IMR-90 (cell line): ENCODE measurements around the gene SLC24A3. TPM values are rescaled to one million over a fixed set of nuclear protein-coding genes. Genes with fewer than 3 reads are reported as not detected.

Experiments
- ATAC-seq: fragments of 200-7000 bp; cut with Tn5 transposase; 2 replicates; pipeline ENCODE4 v1.9.1; 2020; ENCODE audit warnings: low read depth, mild to moderate bottlenecking, moderate library complexity
- BruUV-seq: library from RNA; stranded (reverse); fragments of 400-500 nt; replicated peaks from 2 replicates; lab custom pipeline; 2021; lab: Mats Ljungman, UMichigan
- CTCF ChIA-PET: fragments of 300-600 bp; formaldehyde crosslinking; extraction: SDS; loops from one replicate; lab custom pipeline; 2021; ENCODE audit warnings: antibody characterized with exemption; lab: Yijun Ruan, JAX
- POLR2A ChIA-PET: fragments of 300-600 bp; sonication (Branson Sonifier 250); formaldehyde crosslinking; loops from one replicate; lab custom pipeline; 2022; ENCODE audit warnings: antibody characterized with exemption; ENCODE audit not compliant: unreplicated experiment; lab: Charles Lee
- DNase-seq: peaks from one replicate; pipeline ENCODE4 v3.0.0; 2013
- H2AFZ ChIP-seq: replicated peaks from 2 replicates; pipeline ENCODE3; 2013; ENCODE audit warnings: low read length, mild to moderate bottlenecking; ENCODE audit not compliant: poor library complexity
- H2AK5ac ChIP-seq: 2 replicates; pipeline ENCODE4 v1.6.1; 2013; ENCODE audit warnings: low read depth, low read length, inconsistent platforms
- H2AK9ac ChIP-seq: replicated peaks from 2 replicates; pipeline ENCODE3; 2013; ENCODE audit warnings: mild to moderate bottlenecking, low read depth, low read length, moderate library complexity; ENCODE audit not compliant: poor library complexity
- H2BK120ac ChIP-seq: 2 replicates; pipeline ENCODE4 v1.6.1; 2013; ENCODE audit warnings: low read depth, low read length, inconsistent platforms
- H2BK15ac ChIP-seq: 3 replicates; pipeline ENCODE4 v1.6.1; 2013; ENCODE audit warnings: low read depth, low read length, inconsistent platforms
- H2BK20ac ChIP-seq: 2 replicates; pipeline ENCODE4 v1.6.1; 2013; ENCODE audit warnings: low read depth, mild to moderate bottlenecking, inconsistent platforms, low read length, moderate library complexity
- H2BK5ac ChIP-seq: 2 replicates; pipeline ENCODE4 v1.6.1; 2013; ENCODE audit warnings: mild to moderate bottlenecking, low read depth, low read length, inconsistent platforms; ENCODE audit not compliant: poor library complexity, severe bottlenecking
- H3K14ac ChIP-seq: replicated peaks from 2 replicates; pipeline ENCODE4 v1.6.1; 2013; ENCODE audit warnings: low read depth, low read length, inconsistent platforms
- H3K18ac ChIP-seq: 2 replicates; pipeline ENCODE4 v1.6.1; 2013; ENCODE audit warnings: low read depth, low read length, control low read depth
- H3K23ac ChIP-seq: 2 replicates; pipeline ENCODE4 v1.6.1; 2013; ENCODE audit warnings: low read depth, low read length, inconsistent platforms
- H3K27ac ChIP-seq: 2 replicates; pipeline ENCODE4 v1.5.1; 2013; ENCODE audit warnings: mild to moderate bottlenecking, control low read depth, low read length; ENCODE audit not compliant: insufficient read depth
- H3K27me3 ChIP-seq: 2 replicates; pipeline ENCODE4 v1.6.1; 2013; ENCODE audit warnings: low read length; ENCODE audit not compliant: control insufficient read depth, insufficient read depth
- H3K36me3 ChIP-seq: 2 replicates; pipeline ENCODE4 v1.6.1; 2013; ENCODE audit warnings: low read length, mixed read lengths; ENCODE audit not compliant: control insufficient read depth, insufficient read depth
- H3K4ac ChIP-seq: 2 replicates; pipeline ENCODE4 v1.6.1; 2013; ENCODE audit warnings: low read depth, low read length, inconsistent platforms
- H3K4me1 ChIP-seq: 2 replicates; pipeline ENCODE4 v1.6.1; 2013; ENCODE audit warnings: low read length, mixed read lengths; ENCODE audit not compliant: control insufficient read depth, insufficient read depth
- H3K4me2 ChIP-seq: 2 replicates; pipeline ENCODE4 v1.6.1; 2013; ENCODE audit warnings: low read depth, mild to moderate bottlenecking, control low read depth, low read length, moderate library complexity
- H3K4me3 ChIP-seq: 2 replicates; pipeline ENCODE4 v1.5.1; 2013; ENCODE audit warnings: low read depth, mild to moderate bottlenecking, control low read depth, low read length, moderate library complexity; ENCODE audit not compliant: insufficient read depth
- H3K56ac ChIP-seq: 2 replicates; pipeline ENCODE4 v1.6.1; 2013; ENCODE audit warnings: low read length, inconsistent platforms; ENCODE audit not compliant: insufficient read depth; ENCODE audit errors: extremely low read depth
- H3K79me1 ChIP-seq, 2 experiments: 2 replicates each; pipeline ENCODE4 v1.6.1; 2013; ENCODE audit warnings: low read length in 2 of 2, inconsistent platforms in 1 of 2, low read depth in 1 of 2
- H3K9ac ChIP-seq: 2 replicates; pipeline ENCODE4 v1.6.1; 2013; ENCODE audit warnings: low read depth, low read length, control low read depth
- H3K9me1 ChIP-seq: 2 replicates; pipeline ENCODE4 v1.6.1; 2013; ENCODE audit warnings: low read length, inconsistent platforms; ENCODE audit not compliant: insufficient read depth
- H3K9me3 ChIP-seq: 2 replicates; pipeline ENCODE4 v1.6.1; 2013; ENCODE audit warnings: low read length; ENCODE audit not compliant: control insufficient read depth, insufficient read depth
- H4K20me1 ChIP-seq: 2 replicates; pipeline ENCODE4 v1.6.1; 2013; ENCODE audit warnings: low read length, inconsistent platforms; ENCODE audit not compliant: insufficient read depth
- H4K5ac ChIP-seq: 2 replicates; pipeline ENCODE4 v1.6.1; 2013; ENCODE audit warnings: mild to moderate bottlenecking, low read depth, low read length, control low read depth
- H4K8ac ChIP-seq, 2 experiments: 2 replicates each; pipeline ENCODE4 v1.6.1; 2013; ENCODE audit warnings: low read depth in 2 of 2, low read length in 2 of 2, control low read depth in 1 of 2, inconsistent platforms in 1 of 2
- H4K91ac ChIP-seq: 2 replicates; pipeline ENCODE4 v1.6.1; 2013; ENCODE audit warnings: low read depth, low read length, inconsistent platforms; ENCODE audit not compliant: insufficient read depth
- BHLHE40 ChIP-seq: fragments of 150-350 bp; IDR thresholded peaks from 2 replicates; pipeline ENCODE4 v1.6.1; 2016; ENCODE audit warnings: mild to moderate bottlenecking, low read depth, low read length
- CEBPB ChIP-seq: IDR thresholded peaks from 2 replicates; pipeline ENCODE4 v1.6.1; 2012; ENCODE audit warnings: low read depth, low read length, improper control_type of control experiment
- CHD1 ChIP-seq: IDR thresholded peaks from 2 replicates; pipeline ENCODE4 v1.6.1; 2012; ENCODE audit warnings: low read depth, low read length, improper control_type of control experiment
- CTCF ChIP-seq: conservative IDR thresholded peaks from 2 replicates; pipeline ENCODE4 v1.5.1; 2012; ENCODE audit warnings: mild to moderate bottlenecking, low read depth, low read length, improper control_type of control experiment
- FOS ChIP-seq: fragments of 150-350 bp; IDR thresholded peaks from 2 replicates; pipeline ENCODE4 v1.6.1; 2016; ENCODE audit warnings: low read depth, low read length
- MAFK ChIP-seq: IDR thresholded peaks from 2 replicates; pipeline ENCODE4 v1.6.1; 2012; ENCODE audit warnings: low read depth, low read length, improper control_type of control experiment
- MAZ ChIP-seq: IDR thresholded peaks from 2 replicates; pipeline ENCODE4 v1.6.1; 2012; ENCODE audit warnings: low read depth, mild to moderate bottlenecking, low read length, improper control_type of control experiment, moderate library complexity, borderline replicate concordance
- NFE2L2 ChIP-seq: fragments of 150-350 bp; IDR thresholded peaks from 2 replicates; pipeline ENCODE4 v1.6.1; 2016; ENCODE audit warnings: low read depth, mild to moderate bottlenecking, low read length
- POLR2A ChIP-seq: IDR thresholded peaks from 2 replicates; pipeline ENCODE4 v1.6.1; 2012; ENCODE audit warnings: mild to moderate bottlenecking, low read depth, low read length
- RAD21 ChIP-seq: IDR thresholded peaks from 2 replicates; pipeline ENCODE4 v1.6.1; 2012; ENCODE audit warnings: low read length, improper control_type of control experiment
- RCOR1 ChIP-seq: IDR thresholded peaks from 2 replicates; pipeline ENCODE4 v1.6.1; 2012; ENCODE audit warnings: mild to moderate bottlenecking, low read length, improper control_type of control experiment; ENCODE audit not compliant: insufficient replicate concordance
- RFX5 ChIP-seq: IDR thresholded peaks from 2 replicates; pipeline ENCODE4 v1.8.0; 2012; ENCODE audit warnings: low read depth, mild to moderate bottlenecking, low read length, moderate library complexity
- SMC3 ChIP-seq: fragments of 150-350 bp; IDR thresholded peaks from 2 replicates; pipeline ENCODE4 v1.6.1; 2016; ENCODE audit warnings: low read depth, mild to moderate bottlenecking, antibody characterized with exemption, low read length, moderate library complexity
- WGBS, 2 experiments: methylation state at CpG; one replicate each; pipeline versions ENCODE4 v1.1.5 to v1.1.7; 2013; ENCODE audit warnings: missing lambda C conversion rate in 2 of 2; ENCODE audit not compliant: insufficient read length in 1 of 2; ENCODE audit errors: extremely low coverage in 2 of 2; 5-methylcytosine and 5-hydroxymethylcytosine counted together
- dilution Hi-C: fragments of 300-500 bp; cut with HindIII; formaldehyde crosslinking; loops from one replicate; pipeline ENCODE4 v1.14.3; 2018; ENCODE audit warnings: low sequenced_read_pairs; ENCODE audit not compliant: unreplicated experiment
- in situ Hi-C: fragments of 300-500 bp; cut with MboI; formaldehyde crosslinking; loops from 3 replicates; pipeline ENCODE4 v1.14.3; 2019; ENCODE audit warnings: low sequenced_read_pairs, inconsistent platforms, mixed read lengths
- intact Hi-C: fragments of 100-400 bp; cut with micrococcal nuclease; formaldehyde crosslinking; loops from 2 replicates; pipeline ENCODE4 v1.10.0; 2022
- polyA plus RNA-seq, 3 experiments: library from polyadenylated mRNA; depleted of rRNA; stranded (reverse); fragments of >200 nt; gene quantifications; 2 replicates each; pipeline ENCODE4 v1.2.3, GENCODE V29; 2012; ENCODE audit warnings: low replicate concordance in 1 of 3
- total RNA-seq: library from RNA; depleted of rRNA; stranded (reverse); fragments of >200 nt; gene quantifications from 2 replicates; pipeline ENCODE4 v1.2.3, GENCODE V29; 2012
- TF ChIP-seq, protein P1 (sequence below): fragments of 150-350 bp; IDR thresholded peaks from 2 replicates; pipeline ENCODE4 v1.6.1; 2017; ENCODE audit warnings: mild to moderate bottlenecking, antibody characterized with exemption, low read length, low read depth

Gene SLC24A3
- total and polyA plus RNA-seq, 2 of the 4 experiments (the other 2 are of a cell fraction) = not detected

DNA sequence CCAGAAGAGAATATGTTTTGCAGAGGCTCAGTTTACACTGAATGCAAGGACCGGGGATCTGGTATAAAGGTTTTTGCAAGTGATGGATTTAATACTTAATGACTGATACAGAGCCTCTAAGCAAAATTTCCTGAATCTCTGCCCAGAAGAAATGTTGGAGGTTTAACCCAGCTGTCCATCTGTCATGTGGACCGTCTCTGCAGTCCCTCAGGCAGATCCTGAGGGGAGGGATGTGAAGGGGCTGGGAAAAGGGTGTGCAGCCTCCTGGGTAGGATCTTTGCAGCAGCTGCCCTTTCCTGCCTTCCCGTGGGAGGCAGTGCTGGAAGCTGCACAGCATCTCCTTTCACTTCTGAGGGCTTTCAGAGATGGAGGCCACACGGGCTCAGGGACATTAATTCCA lies 207.0 kb downstream of the SLC24A3 start:
- H3K9me3 ChIP-seq = no peaks in the 10 kb centered on the region
- H3K14ac ChIP-seq = no peak overlapping the region
- H3K4me3 ChIP-seq = no peak overlapping the region
- no peak overlapping the region for H3K27ac ChIP-seq
- H3K27me3 ChIP-seq = no peaks in the 10 kb centered on the region
- no peak overlapping the region for H3K18ac ChIP-seq
- TF ChIP-seq RCOR1 = no peak
- TF ChIP-seq CEBPB = no peak
- no peak for TF ChIP-seq RAD21
- TF ChIP-seq MAZ = no peak
- TF ChIP-seq CHD1 = no peak
- TF ChIP-seq BHLHE40 = no peak
- TF ChIP-seq, protein P1, sequence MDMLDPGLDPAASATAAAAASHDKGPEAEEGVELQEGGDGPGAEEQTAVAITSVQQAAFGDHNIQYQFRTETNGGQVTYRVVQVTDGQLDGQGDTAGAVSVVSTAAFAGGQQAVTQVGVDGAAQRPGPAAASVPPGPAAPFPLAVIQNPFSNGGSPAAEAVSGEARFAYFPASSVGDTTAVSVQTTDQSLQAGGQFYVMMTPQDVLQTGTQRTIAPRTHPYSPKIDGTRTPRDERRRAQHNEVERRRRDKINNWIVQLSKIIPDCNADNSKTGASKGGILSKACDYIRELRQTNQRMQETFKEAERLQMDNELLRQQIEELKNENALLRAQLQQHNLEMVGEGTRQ = no peak
- no peak for TF ChIP-seq MAFK
- TF ChIP-seq FOS = no peak
- TF ChIP-seq SMC3 = no peak
- TF ChIP-seq RFX5 = no peak
- no peak for TF ChIP-seq NFE2L2
- TF ChIP-seq POLR2A = no peak
- no peak for TF ChIP-seq CTCF
- no TSS peak for BruUV-seq
- no peaks in the 10 kb centered on the region for H3K9me1 ChIP-seq
- H4K8ac ChIP-seq = no peak overlapping the region
- no peaks in the 10 kb centered on the region for H3K79me1 ChIP-seq
- ATAC-seq = no peak
- in situ Hi-C loops (no loop called here), dilution Hi-C loops (no loop called here), intact Hi-C loops (no loop called here)
- H3K9ac ChIP-seq = no peak overlapping the region
- H3K36me3 ChIP-seq = no peaks in the 10 kb centered on the region
- no peak overlapping the region for H2BK5ac ChIP-seq
- H3K56ac ChIP-seq = no peak overlapping the region
- ChIA-PET POLR2A (no interaction called here), CTCF (no interaction called here)
- no peak overlapping the region for H3K23ac ChIP-seq
- no peak overlapping the region for H2BK15ac ChIP-seq
- DNase-seq = no peak
- no peaks in the 10 kb centered on the region for H4K20me1 ChIP-seq
- no peak overlapping the region for H4K91ac ChIP-seq
- H3K4me2 ChIP-seq = no peak overlapping the region
- H2AFZ ChIP-seq = no peak overlapping the region
- no peaks in the 10 kb centered on the region for H3K4me1 ChIP-seq
- H2AK9ac ChIP-seq = no peak overlapping the region
- no peak overlapping the region for H3K4ac ChIP-seq
- no peak overlapping the region for H2BK120ac ChIP-seq
- H2AK5ac ChIP-seq = no peak overlapping the region
- H4K5ac ChIP-seq = no peak overlapping the region
- 0% methylated on average over 2 of the region's 4 CpGs; no CpG with 5 or more reads in 1 of the 2 experiments for WGBS, 2 experiments
- no peak overlapping the region for H2BK20ac ChIP-seq
